ENCODE measurements around the gene TIMMDC1. TPM values are rescaled to one million over a fixed set of nuclear protein-coding genes. Genes with fewer than 3 reads are reported as not detected.

Gene TIMMDC1
- total RNA-seq, 3 donors from 2014 or later (not counting 1 experiment from before 2014, with no cell fraction given) = 31.9 to 50.1 (median 34.1) TPM

DNA sequence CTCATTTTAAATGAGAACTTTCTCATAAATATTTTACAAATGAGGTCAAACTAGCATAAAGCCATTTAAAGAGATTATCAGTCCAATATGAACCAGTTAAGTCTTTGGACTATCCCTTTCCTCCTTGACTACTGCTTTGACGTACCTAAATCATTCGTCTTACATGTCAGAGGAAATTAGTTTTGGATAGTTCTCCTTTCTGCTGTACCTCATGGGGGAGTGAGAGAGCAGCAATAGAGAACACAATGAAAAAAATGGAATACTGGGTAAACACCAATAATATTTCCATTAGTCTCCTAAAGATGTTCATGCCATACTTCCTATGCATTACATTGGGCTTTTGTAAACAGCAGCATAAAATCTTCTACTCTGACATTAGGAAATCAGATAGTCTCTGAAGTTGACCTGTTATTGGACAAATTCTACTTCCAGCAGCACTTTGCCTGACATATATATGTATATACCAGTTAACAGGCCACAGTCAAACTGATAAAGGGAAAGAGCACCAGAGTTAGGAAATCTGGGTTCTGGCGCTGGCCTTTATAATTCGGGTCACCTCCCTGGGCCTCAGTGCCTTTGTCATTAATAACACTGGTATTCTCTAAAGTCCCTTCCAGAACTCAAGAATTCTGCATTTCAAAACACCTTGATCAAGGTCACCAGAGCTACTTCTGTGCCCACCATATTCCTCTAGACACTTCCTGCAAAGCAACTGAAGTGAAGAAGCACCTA is 26.8 kb downstream of the TIMMDC1 start:
- H3K36me3 Mint-ChIP-seq = peaks cover 23% of the 10 kb centered on the region
- DNase-seq (no peak), ATAC-seq (no peak)
- no peaks in the 10 kb centered on the region for H3K27me3 ChIP-seq (ENCODE audit: control insufficient read depth, insufficient read depth, low read length)
- H3K4me1 Mint-ChIP-seq = no peaks in the 10 kb centered on the region
- no peak overlapping the region for H3K4me3 ChIP-seq (ENCODE audit: low read length)
- no peaks in the 10 kb centered on the region for H3K4me1 ChIP-seq (ENCODE audit: control insufficient read depth, insufficient read depth, low read length)
- H3K27ac ChIP-seq (ENCODE audit: low read length) = no peak overlapping the region
- TF ChIP-seq, protein P1, sequence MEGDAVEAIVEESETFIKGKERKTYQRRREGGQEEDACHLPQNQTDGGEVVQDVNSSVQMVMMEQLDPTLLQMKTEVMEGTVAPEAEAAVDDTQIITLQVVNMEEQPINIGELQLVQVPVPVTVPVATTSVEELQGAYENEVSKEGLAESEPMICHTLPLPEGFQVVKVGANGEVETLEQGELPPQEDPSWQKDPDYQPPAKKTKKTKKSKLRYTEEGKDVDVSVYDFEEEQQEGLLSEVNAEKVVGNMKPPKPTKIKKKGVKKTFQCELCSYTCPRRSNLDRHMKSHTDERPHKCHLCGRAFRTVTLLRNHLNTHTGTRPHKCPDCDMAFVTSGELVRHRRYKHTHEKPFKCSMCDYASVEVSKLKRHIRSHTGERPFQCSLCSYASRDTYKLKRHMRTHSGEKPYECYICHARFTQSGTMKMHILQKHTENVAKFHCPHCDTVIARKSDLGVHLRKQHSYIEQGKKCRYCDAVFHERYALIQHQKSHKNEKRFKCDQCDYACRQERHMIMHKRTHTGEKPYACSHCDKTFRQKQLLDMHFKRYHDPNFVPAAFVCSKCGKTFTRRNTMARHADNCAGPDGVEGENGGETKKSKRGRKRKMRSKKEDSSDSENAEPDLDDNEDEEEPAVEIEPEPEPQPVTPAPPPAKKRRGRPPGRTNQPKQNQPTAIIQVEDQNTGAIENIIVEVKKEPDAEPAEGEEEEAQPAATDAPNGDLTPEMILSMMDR (IDR thresholded peaks at IDR 0.05) = no peak
- intact Hi-C loops (cut with micrococcal nuclease) = no loop called here
- H3K27me3 Mint-ChIP-seq (ENCODE audit: low read depth in 2 of 2) = no peaks in the 10 kb centered on the region
- H3K9me3 Mint-ChIP-seq = no peaks in the 10 kb centered on the region
- no peak overlapping the region for H3K4me3 Mint-ChIP-seq
- H3K9me3 ChIP-seq (ENCODE audit: control insufficient read depth, insufficient read depth, low read length) = no peaks in the 10 kb centered on the region
- no peak overlapping the region for H3K27ac Mint-ChIP-seq
- WGBS (ENCODE audit: insufficient coverage) = 94% methylated on average over 2 of the region's 4 CpGs
- H3K36me3 ChIP-seq (ENCODE audit: control insufficient read depth, insufficient read depth, low read length) = peaks cover 47% of the 10 kb centered on the region

DNA sequence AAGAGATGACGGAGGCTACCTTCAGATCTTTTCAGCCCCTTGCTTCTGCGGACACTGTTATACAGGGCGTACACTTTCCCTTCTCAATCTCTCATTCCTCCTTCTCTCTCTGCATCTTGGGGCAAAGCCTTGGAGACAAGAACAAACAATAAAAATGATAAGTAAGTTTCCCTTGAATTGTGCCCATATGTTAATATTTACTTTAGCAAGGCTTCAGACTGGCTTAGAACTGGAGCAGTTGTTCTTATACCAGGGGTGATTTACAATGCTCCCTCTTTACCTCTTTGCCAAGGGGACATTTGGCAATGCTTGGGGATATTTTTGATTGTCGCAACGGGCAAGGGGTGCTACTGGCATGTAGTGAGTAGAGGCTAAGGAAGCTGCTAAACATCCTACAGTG is 29.4 kb downstream of the TIMMDC1 start:
- Histone ChIP-seq H3K4me1 (ENCODE audit: control insufficient read depth, insufficient read depth, low read length) (no peaks in the 10 kb centered on the region), H3K36me3 (ENCODE audit: control insufficient read depth, insufficient read depth, low read length) (peaks cover 26% of the 10 kb centered on the region), H3K27ac (ENCODE audit: low read length) (no peak overlapping the region), H3K4me3 (ENCODE audit: low read length) (no peak overlapping the region), H3K9me3 (ENCODE audit: control insufficient read depth, insufficient read depth, low read length) (no peaks in the 10 kb centered on the region), H3K27me3 (ENCODE audit: control insufficient read depth, insufficient read depth, low read length) (no peaks in the 10 kb centered on the region)
- Mint-ChIP-seq H3K4me1 (no peaks in the 10 kb centered on the region), H3K9me3 (no peaks in the 10 kb centered on the region), H3K27ac (no peak overlapping the region), H3K27me3 (ENCODE audit: low read depth in 2 of 2) (no peaks in the 10 kb centered on the region), H3K36me3 (peaks cover 9% of the 10 kb centered on the region), H3K4me3 (no peak overlapping the region)
- intact Hi-C loops (cut with micrococcal nuclease) = no loop called here
- TF ChIP-seq, protein P1 (IDR thresholded peaks at IDR 0.05) = no peak
- DNase-seq = no peak
- WGBS (ENCODE audit: insufficient coverage) = 100% methylated on average over 3 of the region's 5 CpGs
- no peak for ATAC-seq

DNA sequence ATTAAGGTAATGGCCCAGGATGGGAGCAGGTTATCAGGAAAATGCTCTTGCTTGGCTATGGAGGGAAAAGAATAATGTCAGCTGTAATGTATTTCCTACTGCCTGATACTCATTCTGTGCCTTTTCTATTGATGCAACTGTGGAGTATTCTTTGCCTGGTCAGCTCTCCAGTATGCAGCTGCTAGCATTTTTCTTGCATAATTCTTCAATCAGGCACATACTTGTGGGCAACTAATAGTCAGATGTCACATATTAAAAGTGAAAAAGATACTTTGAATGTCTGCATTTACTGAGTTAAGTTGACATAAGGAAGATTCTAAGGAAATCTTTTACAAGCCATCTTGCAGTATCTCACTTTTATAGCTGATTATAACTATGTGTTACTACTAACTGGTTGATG is 31.5 kb downstream of the TIMMDC1 start:
- H3K4me3 ChIP-seq (ENCODE audit: low read length) = no peak overlapping the region
- H3K36me3 Mint-ChIP-seq = peaks cover 9% of the 10 kb centered on the region

More for the DNA sequence above, 31.5 kb downstream of the TIMMDC1 start:
- H3K27ac Mint-ChIP-seq = no peak overlapping the region
- H3K9me3 Mint-ChIP-seq = no peaks in the 10 kb centered on the region
- no peaks in the 10 kb centered on the region for H3K27me3 Mint-ChIP-seq (ENCODE audit: low read depth in 2 of 2)
- ATAC-seq (no peak), DNase-seq (no peak)
- no peaks in the 10 kb centered on the region for H3K27me3 ChIP-seq (ENCODE audit: control insufficient read depth, insufficient read depth, low read length)
- intact Hi-C loops (cut with micrococcal nuclease) = no loop called here
- TF ChIP-seq, protein P1 (IDR thresholded peaks at IDR 0.05) = no peak
- H3K9me3 ChIP-seq (ENCODE audit: control insufficient read depth, insufficient read depth, low read length) = no peaks in the 10 kb centered on the region
- peaks cover 9% of the 10 kb centered on the region for H3K36me3 ChIP-seq (ENCODE audit: control insufficient read depth, insufficient read depth, low read length)
- no peaks in the 10 kb centered on the region for H3K4me1 Mint-ChIP-seq
- H3K4me1 ChIP-seq (ENCODE audit: control insufficient read depth, insufficient read depth, low read length) = no peaks in the 10 kb centered on the region
- no peak overlapping the region for H3K4me3 Mint-ChIP-seq
- H3K27ac ChIP-seq (ENCODE audit: low read length) = no peak overlapping the region
